ENCODE data around the gene KCNJ13. TPM values are rescaled to one million over a fixed set of nuclear protein-coding genes. Genes with fewer than 3 reads are reported as not detected.
"Not testable (repeated sequence)": the region's sequence is repeated elsewhere in the genome, so short reads cannot be mapped to it uniquely, and the experiment has no call there.

The KCNJ13 gene
- total RNA-seq, 1 donor from 2014 or later = not detected

DNA sequence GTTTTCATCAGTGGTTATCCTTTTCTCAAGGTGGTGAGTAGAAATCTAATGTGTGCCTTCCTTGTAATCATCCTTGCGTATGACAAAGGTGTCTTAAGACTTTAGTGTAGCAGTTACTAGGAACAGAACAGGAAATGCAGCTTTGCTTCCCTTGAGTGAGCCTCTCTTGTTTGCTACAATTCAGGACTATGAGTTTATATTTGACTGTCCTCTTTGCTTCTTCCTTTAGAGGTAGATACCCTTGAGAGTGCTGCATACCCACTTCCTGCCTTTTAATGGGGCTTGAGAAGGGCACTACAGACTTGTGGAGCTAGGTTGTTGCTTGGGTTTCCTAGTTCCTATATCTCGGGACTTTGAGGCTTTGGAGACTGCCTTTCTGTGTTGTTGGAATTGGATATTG is 3.8 kb downstream of the KCNJ13 start:
- ATAC-seq = no peak
- intact Hi-C loops (cut with DNase I) = no loop called here
- no peak for DNase-seq (ENCODE audit: low spot score)

DNA sequence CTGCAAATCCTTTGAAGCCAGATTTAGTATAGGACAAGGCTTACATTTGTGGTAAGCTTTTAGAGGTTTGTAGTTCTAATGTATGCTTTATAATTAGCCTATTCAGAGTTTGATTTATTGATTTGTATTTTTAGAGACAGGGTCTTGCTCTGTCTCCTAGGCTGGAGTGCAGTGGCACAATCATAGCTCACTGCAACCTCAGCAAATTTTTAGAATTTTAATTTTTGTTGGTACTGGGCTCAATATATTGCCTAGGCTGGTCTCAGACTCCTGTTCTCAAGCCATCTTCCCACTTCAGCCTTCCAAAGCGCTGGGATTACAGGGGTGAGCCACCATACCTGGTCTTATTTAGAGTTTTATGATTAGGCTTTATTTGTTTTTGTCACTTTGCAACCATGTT is 4.5 kb downstream of the KCNJ13 start:
- intact Hi-C loops (cut with DNase I) = no loop called here
- no peak for DNase-seq (ENCODE audit: low spot score)
- no peak for ATAC-seq

- DNase-seq (ENCODE audit: low spot score) (no peak), ATAC-seq (no peak)
- intact Hi-C loops (cut with DNase I) = no loop called here
These were observed 6.2 kb downstream of the KCNJ13 start for GRCh38 chr2:232770207-232770606.

- DNase-seq (ENCODE audit: low spot score) (no peak), ATAC-seq (no peak)
- intact Hi-C loops (cut with DNase I) = no loop called here
These were observed 8.5 kb downstream of the KCNJ13 start for GRCh38 chr2:232767866-232768265.

- DNase-seq (ENCODE audit: low spot score) (no peak), ATAC-seq (no peak)
- intact Hi-C loops (cut with DNase I) = no loop called here
These were observed 15.0 kb downstream of the KCNJ13 start for GRCh38 chr2:232761301-232761907.

GRCh38 chr2:232757905-232758304 is 18.5 kb downstream of the KCNJ13 start:
- ATAC-seq (no peak), DNase-seq (ENCODE audit: low spot score) (no peak)
- intact Hi-C loops (cut with DNase I) = no loop called here

DNA sequence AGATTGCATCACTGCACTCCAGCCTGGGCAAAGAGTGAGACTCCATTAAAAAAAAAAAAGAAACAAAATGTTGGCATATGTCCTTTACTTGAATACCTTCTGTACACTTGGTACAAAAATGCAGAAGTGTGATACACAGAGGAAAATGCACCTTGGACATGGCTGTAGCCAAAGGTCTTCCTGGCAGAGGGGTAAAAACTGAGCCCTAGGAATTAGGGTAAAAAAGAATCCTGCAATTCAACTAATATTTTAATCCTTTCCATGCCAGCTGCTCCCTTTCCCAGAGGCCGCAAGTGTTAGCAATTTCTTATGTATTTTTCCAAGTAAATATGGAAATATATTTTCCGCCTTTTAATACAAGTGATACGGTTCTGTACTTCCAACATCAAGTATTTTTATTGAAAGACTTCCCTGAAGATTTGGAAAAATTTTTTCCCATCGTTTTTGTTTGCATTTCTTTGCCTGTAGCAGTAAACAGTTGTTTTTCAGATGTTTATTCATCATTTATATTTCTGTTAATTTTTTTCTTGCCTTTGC is 26.2 kb downstream of the KCNJ13 start:
- no peak for DNase-seq (ENCODE audit: low spot score)
- intact Hi-C loops (cut with DNase I) = no loop called here
- no peak for ATAC-seq

DNA sequence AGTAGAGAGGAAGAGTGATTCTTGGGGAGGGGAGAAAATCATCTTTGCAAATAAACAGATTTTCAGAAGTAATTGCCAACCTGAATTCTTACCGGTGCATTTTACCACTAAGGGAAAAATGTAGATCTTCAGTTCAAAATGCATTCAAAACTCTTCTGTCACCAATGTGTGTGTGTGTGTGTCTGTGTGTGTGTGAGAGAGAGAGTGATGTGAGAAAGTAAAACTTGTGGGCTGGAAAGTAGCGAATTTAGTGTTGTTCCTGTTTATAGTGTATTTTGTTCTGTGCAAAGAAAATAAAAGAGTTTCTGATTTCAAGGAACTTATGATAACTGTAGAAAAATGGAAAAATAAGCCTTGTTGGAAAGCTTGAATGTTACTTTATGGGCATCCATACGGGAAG is 27.0 kb downstream of the KCNJ13 start:
- ATAC-seq (no peak), DNase-seq (ENCODE audit: low spot score) (no peak)
- intact Hi-C loops (cut with DNase I) = no loop called here

GRCh38 chr2:232748038-232748437 is 28.3 kb downstream of the KCNJ13 start:
- intact Hi-C loops (cut with DNase I) = no loop called here
- DNase-seq (ENCODE audit: low spot score) (no peak), ATAC-seq (no peak)

DNA sequence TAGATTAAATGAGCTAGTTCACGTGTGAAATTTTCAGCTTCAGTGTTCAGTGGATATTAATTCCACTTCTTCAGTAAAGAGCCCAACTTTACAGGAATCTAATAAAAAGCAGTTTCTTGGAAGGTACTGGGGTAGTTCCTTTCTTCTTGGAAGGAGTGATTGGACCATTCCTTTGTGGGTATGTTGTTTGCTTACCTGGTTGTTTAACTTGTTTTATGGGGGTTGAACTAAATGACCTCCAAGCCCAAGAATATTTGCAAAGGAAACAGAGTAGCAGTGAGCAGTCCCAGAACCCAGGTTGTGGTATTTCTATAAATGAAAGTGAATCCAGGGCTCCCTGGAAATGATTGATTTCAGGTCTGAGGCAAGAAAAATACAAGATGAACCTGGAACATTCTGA is 31.4 kb downstream of the KCNJ13 start:
- intact Hi-C loops (cut with DNase I) = no loop called here
- ATAC-seq (no peak), DNase-seq (ENCODE audit: low spot score) (no peak)

DNA sequence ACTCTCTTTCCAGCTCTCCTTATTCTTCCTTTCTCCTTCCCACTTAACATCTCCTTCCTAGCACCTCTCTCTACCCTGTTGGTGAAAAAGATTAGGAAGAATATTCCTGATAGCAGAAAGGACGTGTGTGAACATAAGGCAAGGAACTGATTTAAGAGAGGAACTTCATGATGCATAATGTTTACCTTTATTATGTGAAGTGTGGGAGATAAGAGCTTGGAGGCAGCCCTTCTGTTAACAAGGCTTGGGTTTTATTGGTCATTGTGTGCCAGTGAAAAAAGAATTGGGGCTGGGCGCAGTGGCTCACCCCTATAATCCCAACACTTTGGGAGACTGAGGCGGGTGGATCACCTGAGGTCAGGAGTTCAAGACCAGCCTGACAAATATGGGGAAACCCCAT is 34.4 kb downstream of the KCNJ13 start:
- DNase-seq (ENCODE audit: low spot score) (no peak), ATAC-seq (no peak)
- intact Hi-C loops (cut with DNase I) = no loop called here

- DNase-seq (ENCODE audit: low spot score) = no peak
- no peak for ATAC-seq
- intact Hi-C loops (cut with DNase I) = no loop called here
These were observed 35.1 kb downstream of the KCNJ13 start for GRCh38 chr2:232741294-232741693.

- DNase-seq (ENCODE audit: low spot score) = no peak
- peak; percentile 53 for ATAC-seq
- intact Hi-C loops (cut with DNase I) = no loop called here
These were observed 44.9 kb downstream of the KCNJ13 start for GRCh38 chr2:232731470-232731869.

GRCh38 chr2:232728785-232729184 is 47.6 kb downstream of the KCNJ13 start:
- DNase-seq (ENCODE audit: low spot score) = no peak
- no peak for ATAC-seq
- intact Hi-C loops (cut with DNase I) = no loop called here

DNA sequence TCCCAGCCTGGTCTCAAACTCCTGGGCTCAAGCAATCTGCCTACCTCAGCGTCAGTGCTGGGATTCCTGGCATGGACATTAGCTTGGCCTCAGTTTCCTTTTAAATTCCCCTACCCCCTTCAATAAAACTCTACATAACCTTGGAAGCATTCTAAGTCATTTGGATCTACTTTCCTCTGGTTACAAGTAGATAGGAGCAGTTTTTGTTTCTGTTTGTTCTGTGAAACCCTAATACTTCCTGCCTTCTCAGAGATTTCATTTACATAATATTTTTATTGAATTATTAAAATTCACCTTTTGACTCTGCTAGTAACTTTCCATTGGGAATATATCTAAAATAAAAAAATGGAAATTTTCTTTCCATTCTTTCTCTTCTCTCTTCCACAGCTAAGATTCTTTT is 53.3 kb downstream of the KCNJ13 start:
- intact Hi-C loops (cut with DNase I) = no loop called here
- no peak for ATAC-seq
- no peak for DNase-seq (ENCODE audit: low spot score)

GRCh38 chr2:232721882-232722281 is 54.5 kb downstream of the KCNJ13 start:
- ATAC-seq = no peak
- DNase-seq (ENCODE audit: low spot score) = no peak
- intact Hi-C loops (cut with DNase I) = no loop called here

DNA sequence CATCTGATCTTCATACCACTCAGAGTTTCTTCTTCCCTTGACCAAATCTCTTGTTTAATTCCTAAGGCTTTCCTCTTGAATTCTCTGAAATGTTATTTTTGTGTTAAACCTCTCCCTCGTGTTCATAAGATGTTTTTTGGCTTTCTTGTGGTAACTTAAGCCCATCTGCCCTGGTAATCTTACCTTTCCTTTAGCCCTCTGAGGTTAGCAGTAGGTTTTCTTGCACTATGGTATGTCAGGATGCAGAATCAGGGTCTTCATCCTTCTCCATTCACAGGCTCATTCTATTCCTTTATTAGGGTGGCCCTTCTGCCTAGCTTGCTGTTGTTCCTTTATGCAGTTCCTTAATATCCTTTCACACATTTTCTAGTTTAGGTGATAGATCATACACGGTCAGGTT is 55.1 kb downstream of the KCNJ13 start:
- intact Hi-C loops (cut with DNase I) = no loop called here
- DNase-seq (ENCODE audit: low spot score) (no peak), ATAC-seq (no peak)

DNA sequence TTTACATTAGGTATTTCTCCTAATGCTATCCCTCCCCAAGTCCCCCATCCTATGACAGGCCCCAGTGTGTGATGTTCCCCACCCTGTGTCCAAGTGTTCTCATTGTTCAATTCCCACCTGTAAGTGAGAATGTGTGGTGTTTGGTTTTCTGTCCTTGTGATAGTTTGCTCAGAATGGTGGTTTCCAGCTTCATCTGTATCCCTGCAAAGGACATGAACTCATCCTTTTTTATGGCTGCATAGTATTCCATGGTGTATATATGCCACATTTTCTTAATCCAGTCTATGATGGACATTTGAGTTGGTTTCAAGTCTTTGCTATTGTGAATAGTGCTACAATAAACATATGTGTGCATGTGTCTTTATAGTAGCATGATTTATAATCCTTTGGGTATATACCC is 56.3 kb downstream of the KCNJ13 start:
- intact Hi-C loops (cut with DNase I); DNase-seq (ENCODE audit: low spot score); ATAC-seq: not testable (repeated sequence)
